SK-N-SH (cell line): Measurements from ENCODE around the gene CELF4. TPM values are rescaled to one million over a fixed set of nuclear protein-coding genes. Genes with fewer than 3 reads are reported as not detected.

Experiments
- CTCF ChIA-PET: fragments of 300-600, 350-600 bp; formaldehyde crosslinking; extraction: SDS; loops from one replicate; lab custom pipeline; 2021; lab: Yijun Ruan, JAX
- POLR2A ChIA-PET: fragments of 350-600 bp; sonication (Branson Sonifier 250); formaldehyde crosslinking; extraction: SDS; loops from one replicate; lab custom pipeline; 2020; ENCODE audit warnings: antibody characterized with exemption, inconsistent platforms; lab: Yijun Ruan, JAX
- DNase-seq: peaks from one replicate; pipeline ENCODE4 v3.0.0; 2012
- H2AFZ ChIP-seq: fragments of 200-600 bp; sonication (generic); 2 replicates; pipeline ENCODE4 v1.8.1; 2016; ENCODE audit warnings: antibody characterized with exemption, mild to moderate bottlenecking, low read depth
- H3F3A ChIP-seq: fragments of 200-600 bp; sonication (generic); replicated peaks from 2 replicates; pipeline ENCODE3; 2016; ENCODE audit warnings: antibody characterized with exemption, mild to moderate bottlenecking; ENCODE audit not compliant: insufficient read depth
- H3K27ac ChIP-seq, 2 experiments: fragments of 200-500 bp in 1 of 2; fragments of 200-600 bp in 1 of 2; sonication (Bioruptor generic) in 1 of 2; sonication (generic), shearing (Covaris generic) in 1 of 2; 2 replicates each; pipeline versions ENCODE4 v1.5.1 to v1.6.1; 2014 to 2016; ENCODE audit warnings: low read depth in 2 of 2, inconsistent platforms in 1 of 2, low read length in 1 of 2, mild to moderate bottlenecking in 1 of 2, mixed read lengths in 1 of 2
- H3K27me3 ChIP-seq: fragments of 200-600 bp; sonication (generic), shearing (Covaris generic); 2 replicates; pipeline ENCODE4 v1.6.1; 2016; ENCODE audit warnings: mixed run types; ENCODE audit not compliant: insufficient read depth
- H3K36me3 ChIP-seq, 2 experiments: fragments of 200-500 bp in 1 of 2; fragments of 200-600 bp in 1 of 2; sonication (Bioruptor generic) in 1 of 2; sonication (generic) in 1 of 2; replicated peaks in 1 of 2; 2 replicates each; pipeline versions ENCODE3 to v1.5.1; 2014 to 2016; ENCODE audit warnings: low read length in 1 of 2, mild to moderate bottlenecking in 1 of 2; ENCODE audit not compliant: insufficient read depth in 2 of 2, control insufficient read depth in 1 of 2
- H3K4me1 ChIP-seq, 2 experiments: fragments of 200-500 bp in 1 of 2; fragments of 200-600 bp in 1 of 2; sonication (Bioruptor generic) in 1 of 2; sonication (generic), shearing (Covaris generic) in 1 of 2; 2 replicates each; pipeline versions ENCODE4 v1.5.1 to v1.6.1; 2014 to 2016; ENCODE audit warnings: low read depth in 1 of 2, low read length in 1 of 2, mixed run types in 1 of 2; ENCODE audit not compliant: insufficient read depth in 2 of 2, control insufficient read depth in 1 of 2
- H3K4me2 ChIP-seq: fragments of 200-600 bp; sonication (generic), shearing (Covaris generic); 2 replicates; pipeline ENCODE4 v1.6.1; 2017; ENCODE audit warnings: mixed run types
- H3K4me3 ChIP-seq, 2 experiments: fragments of 200-500 bp in 1 of 2; fragments of 200-600 bp in 1 of 2; sonication (Bioruptor generic) in 1 of 2; sonication (generic), shearing (Covaris generic) in 1 of 2; 2 replicates each; pipeline versions ENCODE4 v1.5.1 to v1.8.1; 2014 to 2016; ENCODE audit warnings: low read depth in 2 of 2, inconsistent platforms in 1 of 2, low read length in 1 of 2, mild to moderate bottlenecking in 1 of 2, mixed read lengths in 1 of 2, moderate library complexity in 1 of 2
- H3K79me2 ChIP-seq: fragments of 200-600 bp; sonication (generic); 2 replicates; pipeline ENCODE4 v1.8.1; 2017; ENCODE audit warnings: mild to moderate bottlenecking; ENCODE audit not compliant: insufficient read depth
- H3K9ac ChIP-seq: fragments of 200-600 bp; sonication (generic); 2 replicates; pipeline ENCODE4 v1.6.1; 2017; ENCODE audit warnings: mixed run types
- H3K9me2 ChIP-seq: fragments of 200-600 bp; sonication (generic); 2 replicates; pipeline ENCODE4 v1.6.1; 2017; ENCODE audit warnings: mixed run types
- H3K9me3 ChIP-seq: fragments of 200-600 bp; sonication (generic); 2 replicates; pipeline ENCODE4 v1.6.1; 2017; ENCODE audit warnings: mixed run types, mild to moderate bottlenecking, moderate library complexity
- H4K20me1 ChIP-seq: fragments of 200-600 bp; sonication (generic); 2 replicates; pipeline ENCODE4 v1.6.1; 2017; ENCODE audit warnings: mild to moderate bottlenecking, mixed run types; ENCODE audit not compliant: insufficient read depth
- CTCF ChIP-seq: fragments of 200-600 bp; sonication (generic); IDR thresholded peaks from 2 replicates; pipeline ENCODE4 v1.6.1; 2017; ENCODE audit warnings: antibody characterized with exemption, mild to moderate bottlenecking, moderate library complexity
- FOSL2 ChIP-seq: IDR thresholded peaks from 2 replicates; pipeline ENCODE4 v1.4.0; 2012; ENCODE audit warnings: low read depth, mild to moderate bottlenecking, moderate library complexity, borderline replicate concordance
- MAX ChIP-seq: IDR thresholded peaks from 2 replicates; pipeline ENCODE4 v1.4.0; 2012; ENCODE audit warnings: low read depth
- RAD21 ChIP-seq: IDR thresholded peaks from 2 replicates; pipeline ENCODE4 v1.6.1; 2012; ENCODE audit warnings: mild to moderate bottlenecking, low read length
- TEAD4 ChIP-seq: IDR thresholded peaks from 2 replicates; pipeline ENCODE4 v1.4.0; 2012; ENCODE audit warnings: mild to moderate bottlenecking, borderline replicate concordance; ENCODE audit not compliant: insufficient read depth
- USF1 ChIP-seq: IDR thresholded peaks from 2 replicates; pipeline ENCODE4 v1.4.0; 2012; ENCODE audit warnings: low read depth, borderline replicate concordance
- YY1 ChIP-seq: IDR thresholded peaks from 2 replicates; pipeline ENCODE4 v1.4.0; 2012; ENCODE audit warnings: low read depth, mild to moderate bottlenecking
- WGBS: methylation state at CpG from one replicate; pipeline ENCODE4 v1.1.6; 2017; ENCODE audit warnings: low lambda C conversion rate; 5-methylcytosine and 5-hydroxymethylcytosine counted together
- polyA plus RNA-seq, 3 experiments: library from polyadenylated mRNA; depleted of rRNA; stranded (reverse); fragments of >200 nt; gene quantifications; 2 replicates each; pipeline ENCODE4 v1.2.3, GENCODE V29; 2012
- TF ChIP-seq, protein P1 (sequence below): IDR thresholded peaks from 2 replicates; pipeline ENCODE4 v1.4.0; 2012; ENCODE audit warnings: low read depth, borderline replicate concordance

CELF4 gene
- polyA plus RNA-seq, 1 of the 3 experiments (the other 2 are of a cell fraction), result 0.26 TPM

- 85% methylated on average over 4 of the region's 13 CpGs for WGBS
Measured at GRCh38 chr18:37266290-37266689, 299.3 kb downstream of the CELF4 start.

More at GRCh38 chr18:37266290-37266689, 299.3 kb downstream of the CELF4 start:
- H3K36me3 ChIP-seq, result no peaks in the 10 kb centered on the region
- H3K9ac ChIP-seq, result no peak overlapping the region
- no peak for TF ChIP-seq MAX
- TF ChIP-seq USF1, result no peak
- TF ChIP-seq, protein P1, sequence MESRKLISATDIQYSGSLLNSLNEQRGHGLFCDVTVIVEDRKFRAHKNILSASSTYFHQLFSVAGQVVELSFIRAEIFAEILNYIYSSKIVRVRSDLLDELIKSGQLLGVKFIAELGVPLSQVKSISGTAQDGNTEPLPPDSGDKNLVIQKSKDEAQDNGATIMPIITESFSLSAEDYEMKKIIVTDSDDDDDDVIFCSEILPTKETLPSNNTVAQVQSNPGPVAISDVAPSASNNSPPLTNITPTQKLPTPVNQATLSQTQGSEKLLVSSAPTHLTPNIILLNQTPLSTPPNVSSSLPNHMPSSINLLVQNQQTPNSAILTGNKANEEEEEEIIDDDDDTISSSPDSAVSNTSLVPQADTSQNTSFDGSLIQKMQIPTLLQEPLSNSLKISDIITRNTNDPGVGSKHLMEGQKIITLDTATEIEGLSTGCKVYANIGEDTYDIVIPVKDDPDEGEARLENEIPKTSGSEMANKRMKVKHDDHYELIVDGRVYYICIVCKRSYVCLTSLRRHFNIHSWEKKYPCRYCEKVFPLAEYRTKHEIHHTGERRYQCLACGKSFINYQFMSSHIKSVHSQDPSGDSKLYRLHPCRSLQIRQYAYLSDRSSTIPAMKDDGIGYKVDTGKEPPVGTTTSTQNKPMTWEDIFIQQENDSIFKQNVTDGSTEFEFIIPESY, result no peak
- TF ChIP-seq TEAD4, result no peak
- TF ChIP-seq CTCF, result peak; percentile 18; the same call in 1 of the 2 replicates
- no peak for TF ChIP-seq YY1
- TF ChIP-seq FOSL2, result no peak
- peak; percentile 14; the same call in 1 of the 2 replicates for TF ChIP-seq RAD21
- H3F3A ChIP-seq, result no peaks in the 10 kb centered on the region
- H2AFZ ChIP-seq, result no peak overlapping the region
- H3K27ac ChIP-seq, result no peak overlapping the region
- ChIA-PET POLR2A (no interaction called here), CTCF (interaction anchor here (0.7 to 1.5 kb wide), 2 partner anchors 13 to 61 kb away, joined by 3 to 4 read pairs; no protein-coding TSS in a partner anchor)
- H3K79me2 ChIP-seq, result no peaks in the 10 kb centered on the region
- no peaks in the 10 kb centered on the region for H3K27me3 ChIP-seq
- no peaks in the 10 kb centered on the region for H3K9me3 ChIP-seq
- peaks cover 0 to 21% of the 10 kb centered on the region in 2 experiments; a peak in 1 of 4 replicates for H3K4me1 ChIP-seq
- no peak overlapping the region for H3K4me2 ChIP-seq
- peak; percentile 64 for DNase-seq
- H4K20me1 ChIP-seq, result no peaks in the 10 kb centered on the region
- H3K9me2 ChIP-seq, result no peaks in the 10 kb centered on the region
- no peak overlapping the region for H3K4me3 ChIP-seq
